ENCODE measurements around the gene PTPRN2. TPM values are rescaled to one million over a fixed set of nuclear protein-coding genes. Genes with fewer than 3 reads are reported as not detected.

PTPRN2 gene
- polyA plus RNA-seq, 1 of the 3 experiments (the other 2 are of a cell fraction): 4.0 TPM

DNA sequence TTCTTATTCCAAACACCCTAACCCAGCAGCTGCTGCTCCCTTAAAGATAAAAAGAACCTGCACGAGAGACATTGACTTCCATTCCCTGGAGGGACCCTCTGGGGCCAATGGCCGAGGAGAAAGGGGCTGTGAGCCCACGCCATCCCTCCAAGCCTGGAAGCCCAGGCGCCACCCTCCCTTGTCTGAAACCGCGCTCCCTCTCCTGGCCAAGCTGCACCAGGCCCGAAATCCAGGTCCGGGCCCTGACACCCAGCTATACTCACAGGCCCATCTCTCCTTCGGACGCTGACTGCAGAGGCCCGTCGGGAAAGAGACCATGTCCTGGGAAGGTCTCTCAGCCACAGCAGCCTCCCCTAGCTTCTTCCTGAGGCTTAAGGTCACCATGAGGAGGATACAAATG, 196.5 kb downstream of the PTPRN2 start:
- Histone ChIP-seq H3K79me2 (ENCODE audit: insufficient read depth) (no peaks in the 10 kb centered on the region), H3K9me3 (no peaks in the 10 kb centered on the region), H3K9ac (no peak overlapping the region), H4K20me1 (ENCODE audit: insufficient read depth) (no peaks in the 10 kb centered on the region), H3K27me3 (ENCODE audit: insufficient read depth) (no peaks in the 10 kb centered on the region), H3K36me3 (replicated peaks in 1 of 2; ENCODE audit: control insufficient read depth in 1 of 2, insufficient read depth in 2 of 2, low read length in 1 of 2) (no peaks in the 10 kb centered on the region), H3K4me3 (ENCODE audit: low read depth in 2 of 2, low read length in 1 of 2) (no peak overlapping the region), H3K4me1 (ENCODE audit: control insufficient read depth in 1 of 2, insufficient read depth in 2 of 2, low read depth in 1 of 2, low read length in 1 of 2) (peaks cover 0 to 13% of the 10 kb centered on the region in 2 experiments; a peak in 1 of 4 replicates), H3K9me2 (no peaks in the 10 kb centered on the region), H2AFZ (ENCODE audit: low read depth) (no peak overlapping the region), H3K27ac (ENCODE audit: low read depth in 2 of 2, low read length in 1 of 2) (no peak overlapping the region), H3F3A (replicated peaks; ENCODE audit: insufficient read depth) (no peaks in the 10 kb centered on the region), H3K4me2 (no peak overlapping the region)
- CTCF ChIA-PET: interaction anchor here (1.2 to 1.6 kb wide), 4 partner anchors 15 to 43 kb away, joined by 3 to 6 read pairs (median 4); no protein-coding TSS in a partner anchor
- POLR2A ChIA-PET: no interaction called here
- WGBS (ENCODE audit: low lambda C conversion rate): 63% methylated on average over 12 of the region's 12 CpGs
- DNase-seq: no peak
- TF ChIP-seq GABPA (IDR thresholded peaks at IDR 0.05; ENCODE audit: low read depth) (no peak), ZBTB33 (IDR thresholded peaks at IDR 0.05; ENCODE audit: borderline replicate concordance, low read depth) (no peak)

DNA sequence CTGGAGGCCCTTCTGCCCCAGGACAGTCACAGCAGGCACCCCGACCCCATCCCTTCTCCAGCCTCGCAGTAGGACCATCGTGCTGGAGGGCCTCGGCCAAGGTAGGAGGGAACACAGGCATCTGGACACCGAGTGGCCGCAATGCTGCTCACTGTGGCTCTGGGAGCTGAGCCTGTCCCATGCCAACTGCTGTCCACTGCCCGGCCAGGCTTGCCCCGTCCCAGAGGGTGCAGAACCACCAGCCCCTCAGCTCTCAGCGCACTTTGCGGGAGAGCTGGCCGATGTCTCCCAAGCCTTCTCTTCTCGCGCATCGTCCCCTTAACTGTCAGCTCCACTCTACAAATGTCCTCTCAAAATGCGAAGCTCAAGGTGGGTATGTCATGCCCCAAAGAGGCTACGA, 197.2 kb downstream of the PTPRN2 start:
- no peaks in the 10 kb centered on the region for H3K9me3 ChIP-seq
- no peak overlapping the region for H2AFZ ChIP-seq (ENCODE audit: low read depth)
- no peaks in the 10 kb centered on the region for H3K79me2 ChIP-seq (ENCODE audit: insufficient read depth)
- H3K9ac ChIP-seq: no peak overlapping the region
- no peak overlapping the region for H3K4me2 ChIP-seq
- TF ChIP-seq TCF12 (IDR thresholded peaks at IDR 0.05) (no peak), POLR2AphosphoS5 (IDR thresholded peaks at IDR 0.05; ENCODE audit: low read depth, low read length) (no peak), RAD21 (IDR thresholded peaks at IDR 0.05; ENCODE audit: low read length) (no peak), USF2 (IDR thresholded peaks at IDR 0.05; ENCODE audit: borderline replicate concordance, low read depth, low read length) (no peak), EP300 (IDR thresholded peaks at IDR 0.05; ENCODE audit: borderline replicate concordance in 1 of 2, low read depth in 1 of 2, low read length in 1 of 2) (no peak), FOXJ3 (CRISPR knock-in tag; IDR thresholded peaks at IDR 0.05) (no peak), NRF1 (IDR thresholded peaks at IDR 0.05; ENCODE audit: low read depth, low read length) (no peak), SMC3 (IDR thresholded peaks at IDR 0.05; ENCODE audit: low read depth, low read length) (no peak)
- TF ChIP-seq, protein P1, sequence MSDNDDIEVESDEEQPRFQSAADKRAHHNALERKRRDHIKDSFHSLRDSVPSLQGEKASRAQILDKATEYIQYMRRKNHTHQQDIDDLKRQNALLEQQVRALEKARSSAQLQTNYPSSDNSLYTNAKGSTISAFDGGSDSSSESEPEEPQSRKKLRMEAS (IDR thresholded peaks at IDR 0.05; ENCODE audit: low read depth): no peak
- TF ChIP-seq, protein P2, sequence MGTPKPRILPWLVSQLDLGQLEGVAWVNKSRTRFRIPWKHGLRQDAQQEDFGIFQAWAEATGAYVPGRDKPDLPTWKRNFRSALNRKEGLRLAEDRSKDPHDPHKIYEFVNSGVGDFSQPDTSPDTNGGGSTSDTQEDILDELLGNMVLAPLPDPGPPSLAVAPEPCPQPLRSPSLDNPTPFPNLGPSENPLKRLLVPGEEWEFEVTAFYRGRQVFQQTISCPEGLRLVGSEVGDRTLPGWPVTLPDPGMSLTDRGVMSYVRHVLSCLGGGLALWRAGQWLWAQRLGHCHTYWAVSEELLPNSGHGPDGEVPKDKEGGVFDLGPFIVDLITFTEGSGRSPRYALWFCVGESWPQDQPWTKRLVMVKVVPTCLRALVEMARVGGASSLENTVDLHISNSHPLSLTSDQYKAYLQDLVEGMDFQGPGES (IDR thresholded peaks at IDR 0.05; ENCODE audit: low read depth, low read length): no peak
- TF ChIP-seq, protein P3, sequence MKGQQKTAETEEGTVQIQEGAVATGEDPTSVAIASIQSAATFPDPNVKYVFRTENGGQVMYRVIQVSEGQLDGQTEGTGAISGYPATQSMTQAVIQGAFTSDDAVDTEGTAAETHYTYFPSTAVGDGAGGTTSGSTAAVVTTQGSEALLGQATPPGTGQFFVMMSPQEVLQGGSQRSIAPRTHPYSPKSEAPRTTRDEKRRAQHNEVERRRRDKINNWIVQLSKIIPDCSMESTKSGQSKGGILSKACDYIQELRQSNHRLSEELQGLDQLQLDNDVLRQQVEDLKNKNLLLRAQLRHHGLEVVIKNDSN (IDR thresholded peaks at IDR 0.05; ENCODE audit: borderline replicate concordance, low read depth): no peak
- no peaks in the 10 kb centered on the region for H4K20me1 ChIP-seq (ENCODE audit: insufficient read depth)
- CTCF ChIA-PET: interaction anchor here (0.7 to 1.6 kb wide), 5 partner anchors 16 to 44 kb away, joined by 3 to 6 read pairs (median 3); no protein-coding TSS in a partner anchor
- no peaks in the 10 kb centered on the region for H3K36me3 ChIP-seq (replicated peaks in 1 of 2; ENCODE audit: control insufficient read depth in 1 of 2, insufficient read depth in 2 of 2, low read length in 1 of 2)
- POLR2A ChIA-PET: no interaction called here
- H3K4me1 ChIP-seq (ENCODE audit: control insufficient read depth in 1 of 2, insufficient read depth in 2 of 2, low read depth in 1 of 2, low read length in 1 of 2): peaks cover 0 to 13% of the 10 kb centered on the region in 2 experiments; a peak in 1 of 4 replicates
- no peak overlapping the region for H3K27ac ChIP-seq (ENCODE audit: low read depth in 2 of 2, low read length in 1 of 2)
- H3K27me3 ChIP-seq (ENCODE audit: insufficient read depth): no peaks in the 10 kb centered on the region
- WGBS (ENCODE audit: low lambda C conversion rate): 73% methylated on average over 13 of the region's 16 CpGs
- no peak overlapping the region for H3K4me3 ChIP-seq (ENCODE audit: low read depth in 2 of 2, low read length in 1 of 2)
- no peak for DNase-seq
- H3K9me2 ChIP-seq: no peaks in the 10 kb centered on the region
- H3F3A ChIP-seq (replicated peaks; ENCODE audit: insufficient read depth): no peaks in the 10 kb centered on the region
